Colonic mucosa (tissue), 4 donors: ENCODE data around the gene SLC7A6. TPM values are rescaled to one million over a fixed set of nuclear protein-coding genes. Genes with fewer than 3 reads are reported as not detected.

Experiments used
- DNase-seq: peaks from one replicate; pipeline ENCODE4 v3.0.0-alpha.2; 2020
- H3K27ac ChIP-seq: fragments of 200-600 bp; one replicate; pipeline ENCODE4 v1.8.0; 2021
- H3K27me3 ChIP-seq: fragments of 200-600 bp; one replicate; pipeline ENCODE4 v1.8.0; 2021
- H3K36me3 ChIP-seq: fragments of 200-600 bp; one replicate; pipeline ENCODE4 v1.8.0; 2021
- H3K4me1 ChIP-seq: fragments of 200-600 bp; one replicate; pipeline ENCODE4 v1.8.0; 2021; ENCODE audit warnings: mild to moderate bottlenecking
- H3K4me3 ChIP-seq: fragments of 200-600 bp; one replicate; pipeline ENCODE4 v1.8.0; 2021
- H3K9ac ChIP-seq, 2 donors: one replicate each; pipeline ENCODE4 v1.7.0; 2013; ENCODE audit warnings: control low read depth in 2 of 2, low read depth in 2 of 2, low read length in 2 of 2
- H3K9me3 ChIP-seq: fragments of 200-600 bp; one replicate; pipeline ENCODE4 v1.8.0; 2021
- intact Hi-C: fragments of 100-400 bp; cut with DNase I; formaldehyde crosslinking; loops from one replicate; pipeline ENCODE4 v1.14.1; 2022
- total RNA-seq, 2 donors: library from RNA; stranded (reverse); fragmentation: NEBNext Ultra II Directional in 1 of 2; extraction: Animal tissue kit (Norgen Biotek cat#: 25700) in 1 of 2; gene quantifications; one replicate each; pipeline ENCODE4 v1.2.1, GENCODE V29; 2021
- TF ChIP-seq, protein P1 (sequence below): fragments of 200-600 bp; IDR thresholded peaks from one replicate; pipeline ENCODE4 v1.8.0; 2022; ENCODE audit warnings: antibody characterized with exemption, mild to moderate bottlenecking
- donor health status: healthy.
- donor health status: DM: no; HTN: no; CAD: no.
- donor health status: DM: no; HTN: no; CAD: no.

Gene SLC7A6
- total RNA-seq, 2 donors from 2014 or later = 22.0 to 42.2 TPM

DNA sequence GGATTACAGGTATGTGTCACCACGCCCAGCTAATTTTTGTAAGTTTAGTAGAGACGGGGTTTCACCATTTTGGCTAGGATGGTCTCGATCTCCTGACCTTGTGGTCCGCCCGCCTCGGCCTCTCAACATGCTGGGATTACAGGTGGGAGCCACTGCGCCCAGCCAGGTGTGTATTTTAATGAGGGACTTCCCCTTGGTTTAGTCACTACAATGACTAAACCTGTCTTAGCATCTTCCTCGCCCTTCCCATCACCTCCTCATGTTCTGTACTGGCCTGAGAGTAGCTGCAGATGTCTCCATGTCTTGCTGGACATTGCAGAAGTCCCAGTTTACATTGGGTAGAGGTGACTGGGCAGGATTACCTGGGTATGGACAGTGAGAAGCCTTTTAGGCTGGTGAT lies 9.6 kb downstream of the SLC7A6 start:
- H3K27me3 ChIP-seq = no peaks in the 10 kb centered on the region
- peaks cover 6% of the 10 kb centered on the region for H3K4me1 ChIP-seq
- intact Hi-C loops = no loop called here
- no peak overlapping the region for H3K4me3 ChIP-seq
- H3K9me3 ChIP-seq = no peaks in the 10 kb centered on the region
- TF ChIP-seq, protein P1, sequence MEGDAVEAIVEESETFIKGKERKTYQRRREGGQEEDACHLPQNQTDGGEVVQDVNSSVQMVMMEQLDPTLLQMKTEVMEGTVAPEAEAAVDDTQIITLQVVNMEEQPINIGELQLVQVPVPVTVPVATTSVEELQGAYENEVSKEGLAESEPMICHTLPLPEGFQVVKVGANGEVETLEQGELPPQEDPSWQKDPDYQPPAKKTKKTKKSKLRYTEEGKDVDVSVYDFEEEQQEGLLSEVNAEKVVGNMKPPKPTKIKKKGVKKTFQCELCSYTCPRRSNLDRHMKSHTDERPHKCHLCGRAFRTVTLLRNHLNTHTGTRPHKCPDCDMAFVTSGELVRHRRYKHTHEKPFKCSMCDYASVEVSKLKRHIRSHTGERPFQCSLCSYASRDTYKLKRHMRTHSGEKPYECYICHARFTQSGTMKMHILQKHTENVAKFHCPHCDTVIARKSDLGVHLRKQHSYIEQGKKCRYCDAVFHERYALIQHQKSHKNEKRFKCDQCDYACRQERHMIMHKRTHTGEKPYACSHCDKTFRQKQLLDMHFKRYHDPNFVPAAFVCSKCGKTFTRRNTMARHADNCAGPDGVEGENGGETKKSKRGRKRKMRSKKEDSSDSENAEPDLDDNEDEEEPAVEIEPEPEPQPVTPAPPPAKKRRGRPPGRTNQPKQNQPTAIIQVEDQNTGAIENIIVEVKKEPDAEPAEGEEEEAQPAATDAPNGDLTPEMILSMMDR = no peak
- no peak overlapping the region for H3K9ac ChIP-seq
- H3K36me3 ChIP-seq = no peaks in the 10 kb centered on the region
- no peak for DNase-seq
- no peak overlapping the region for H3K27ac ChIP-seq

- intact Hi-C loops = no loop called here
- H3K27me3 ChIP-seq = no peaks in the 10 kb centered on the region
- H3K9ac ChIP-seq = peak overlapping the region in 1 of 2 donors; percentile 35
- H3K36me3 ChIP-seq = no peaks in the 10 kb centered on the region
- H3K4me3 ChIP-seq = no peak overlapping the region
- no peak for DNase-seq
- H3K27ac ChIP-seq = no peak overlapping the region
- H3K4me1 ChIP-seq = peaks cover 6% of the 10 kb centered on the region
- H3K9me3 ChIP-seq = no peaks in the 10 kb centered on the region
- TF ChIP-seq, protein P1 = no peak
Observed at GRCh38 chr16:68274441-68274840, 10.1 kb downstream of the SLC7A6 start.

- TF ChIP-seq, protein P1 = no peak
- no peaks in the 10 kb centered on the region for H3K9me3 ChIP-seq
- H3K27me3 ChIP-seq = no peaks in the 10 kb centered on the region
- H3K27ac ChIP-seq = no peak overlapping the region
- peaks cover 6% of the 10 kb centered on the region for H3K4me1 ChIP-seq
- no peak overlapping the region for H3K9ac ChIP-seq
- no peaks in the 10 kb centered on the region for H3K36me3 ChIP-seq
- no peak overlapping the region for H3K4me3 ChIP-seq
- DNase-seq = no peak
- intact Hi-C loops = no loop called here
Observed at GRCh38 chr16:68275611-68276191, 11.4 kb downstream of the SLC7A6 start.

DNA sequence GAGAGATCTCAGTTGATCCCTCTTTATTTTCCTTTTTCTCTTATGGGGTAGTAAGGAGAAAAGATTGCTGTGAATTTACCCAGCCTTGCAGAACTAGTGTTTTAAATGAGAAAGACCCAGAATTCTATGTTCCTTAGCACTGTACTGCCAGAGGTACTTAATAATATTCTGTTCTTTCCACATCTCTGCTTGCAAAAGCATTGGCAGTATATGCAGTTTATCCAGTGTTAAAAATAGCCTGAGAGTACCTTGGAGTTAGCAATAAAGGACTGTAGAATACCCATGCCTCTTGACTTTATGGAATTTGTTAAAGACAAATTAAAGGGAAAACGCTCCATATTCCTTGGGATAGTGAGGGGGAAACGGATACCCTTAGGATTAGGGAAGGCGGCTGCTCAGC lies 11.9 kb downstream of the SLC7A6 start:
- Histone ChIP-seq H3K36me3 (no peaks in the 10 kb centered on the region), H3K9ac (no peak overlapping the region), H3K9me3 (no peaks in the 10 kb centered on the region), H3K27me3 (no peaks in the 10 kb centered on the region), H3K27ac (no peak overlapping the region), H3K4me3 (no peak overlapping the region), H3K4me1 (peaks cover 6% of the 10 kb centered on the region)
- TF ChIP-seq, protein P1 = no peak
- DNase-seq = no peak
- intact Hi-C loops = no loop called here

DNA sequence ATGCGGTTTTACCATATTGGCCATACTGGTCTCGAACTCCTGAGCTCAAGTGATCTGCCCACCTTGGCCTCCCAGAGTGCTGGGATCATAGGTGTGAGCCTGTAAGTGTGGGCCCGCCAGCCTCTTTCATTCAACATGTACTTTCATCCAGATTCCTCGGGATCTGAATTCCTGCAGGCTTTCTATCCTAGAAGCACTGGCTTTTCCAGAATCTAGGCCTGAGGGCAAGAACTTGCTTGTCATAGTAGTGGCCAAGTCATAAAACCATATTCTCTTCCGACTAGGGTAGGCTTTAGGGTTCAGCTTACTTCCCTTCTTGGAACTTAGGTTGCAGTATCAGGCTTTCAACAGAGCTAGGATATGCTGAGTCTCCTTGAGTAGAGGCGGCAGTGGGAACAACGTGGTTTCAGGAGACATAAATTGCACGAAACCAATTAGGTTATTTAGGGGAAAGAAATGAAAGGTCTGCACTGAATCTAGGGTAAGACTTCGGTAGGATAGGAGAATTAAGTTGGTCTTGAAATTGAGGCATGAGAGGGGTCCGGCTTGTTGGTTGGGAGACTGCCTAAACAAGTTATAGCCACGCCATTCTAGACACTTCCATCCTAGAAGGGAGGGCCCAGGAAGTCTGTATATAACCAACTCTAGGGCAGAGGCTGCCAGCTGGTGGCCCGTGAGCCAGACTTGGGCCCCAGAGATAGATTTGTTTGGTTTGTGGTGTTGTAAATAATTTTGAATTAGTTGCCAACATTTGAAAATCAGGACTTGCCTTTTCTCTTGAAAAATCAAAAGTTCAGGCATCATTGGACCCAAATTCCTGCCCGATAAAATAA lies 15.6 kb downstream of the SLC7A6 start:
- H3K4me1 ChIP-seq = no peaks in the 10 kb centered on the region
- no peaks in the 10 kb centered on the region for H3K27me3 ChIP-seq
- no peak overlapping the region for H3K27ac ChIP-seq
- intact Hi-C loops = no loop called here
- H3K36me3 ChIP-seq = no peaks in the 10 kb centered on the region
- H3K4me3 ChIP-seq = no peak overlapping the region
- H3K9me3 ChIP-seq = no peaks in the 10 kb centered on the region
- DNase-seq = no peak
- no peak overlapping the region for H3K9ac ChIP-seq
- TF ChIP-seq, protein P1 = no peak
